NT2/D1 (cell line): Measurements from ENCODE around the gene CD96.

ENCODE experiments used
- DNase-seq: peaks from one replicate; pipeline ENCODE4 v3.0.0-alpha.2; 2011; ENCODE audit warnings: low read depth, low spot score
- H3K27me3 ChIP-seq: 2 replicates; pipeline ENCODE4 v1.6.0; 2011; ENCODE audit warnings: mild to moderate bottlenecking; ENCODE audit not compliant: insufficient read length, insufficient read depth
- H3K36me3 ChIP-seq: 2 replicates; pipeline ENCODE4 v1.6.1; 2011; ENCODE audit warnings: mild to moderate bottlenecking, low read length, mixed read lengths; ENCODE audit not compliant: insufficient read depth, insufficient read length
- H3K4me1 ChIP-seq: 2 replicates; pipeline ENCODE4 v1.5.1; 2011; ENCODE audit not compliant: insufficient read depth, insufficient read length
- H3K4me3 ChIP-seq: 2 replicates; pipeline ENCODE4 v1.5.1; 2011; ENCODE audit warnings: low read depth; ENCODE audit not compliant: insufficient read length
- H3K9ac ChIP-seq: 2 replicates; pipeline ENCODE4 v1.6.0; 2011; ENCODE audit warnings: low read depth; ENCODE audit not compliant: insufficient read length
- H3K9me3 ChIP-seq: 2 replicates; pipeline ENCODE4 v1.5.1; 2011; ENCODE audit warnings: mild to moderate bottlenecking, low read length; ENCODE audit not compliant: insufficient read depth
- SUZ12 ChIP-seq: IDR thresholded peaks from 2 replicates; pipeline ENCODE4 v1.6.1; 2011; ENCODE audit not compliant: insufficient read length, insufficient read depth; ENCODE audit errors: extremely low read depth
- YY1 ChIP-seq: IDR thresholded peaks from 2 replicates; pipeline ENCODE4 v1.6.1; 2011; ENCODE audit not compliant: insufficient read length, insufficient read depth
- ZNF274 ChIP-seq: IDR thresholded peaks from 2 replicates; pipeline ENCODE4 v1.6.1; 2011; ENCODE audit warnings: mild to moderate bottlenecking, low read depth, low read length

The CD96 gene

DNA sequence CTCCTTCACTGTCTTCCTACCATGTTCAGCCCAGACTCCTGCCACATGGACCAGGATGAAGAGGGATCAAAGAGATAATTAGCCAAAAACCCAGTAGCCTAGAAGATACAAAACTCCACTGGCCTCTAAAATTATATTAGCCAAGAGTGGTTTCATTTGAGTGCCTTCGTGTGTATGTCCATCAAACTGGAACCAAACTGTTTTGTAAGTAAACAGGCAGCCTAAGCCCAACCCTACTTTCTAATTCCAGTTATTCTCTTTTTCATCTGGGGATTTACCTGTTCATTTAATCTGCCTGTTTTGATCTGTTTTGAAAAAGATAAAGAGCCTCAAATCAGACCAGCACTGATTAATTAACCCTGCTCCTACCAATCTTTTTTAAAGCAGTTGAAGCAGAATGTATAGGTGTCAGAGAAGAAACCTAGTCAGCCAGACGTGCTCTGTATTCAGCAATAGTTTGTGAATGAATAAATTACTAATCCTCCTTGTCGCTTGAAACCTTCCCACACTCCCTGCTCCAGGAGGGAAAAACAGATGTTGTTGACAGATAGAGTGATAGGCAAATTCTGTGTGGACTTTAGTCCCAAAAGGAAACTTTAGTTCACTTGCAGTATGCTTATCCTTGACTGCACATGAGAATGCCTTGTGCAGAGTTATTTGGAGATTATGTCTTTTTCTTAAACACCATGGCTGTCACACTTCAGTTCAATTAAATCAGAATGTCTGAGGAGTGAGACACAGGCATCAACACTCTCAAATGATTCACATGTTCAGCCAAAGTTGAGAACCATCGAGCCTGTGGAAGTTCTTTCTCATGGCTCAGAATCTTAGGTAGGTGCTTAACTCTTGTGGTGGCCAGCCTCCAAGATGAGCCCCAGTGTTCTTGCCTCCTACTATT lies 108.6 kb downstream of the CD96 start:
- Histone ChIP-seq H3K4me3 (no peak overlapping the region), H3K9me3 (no peaks in the 10 kb centered on the region), H3K36me3 (no peaks in the 10 kb centered on the region), H3K4me1 (no peaks in the 10 kb centered on the region), H3K9ac (no peak overlapping the region), H3K27me3 (no peaks in the 10 kb centered on the region)
- DNase-seq = no peak
- TF ChIP-seq YY1 (no peak), ZNF274 (no peak), SUZ12 (no peak)

DNA sequence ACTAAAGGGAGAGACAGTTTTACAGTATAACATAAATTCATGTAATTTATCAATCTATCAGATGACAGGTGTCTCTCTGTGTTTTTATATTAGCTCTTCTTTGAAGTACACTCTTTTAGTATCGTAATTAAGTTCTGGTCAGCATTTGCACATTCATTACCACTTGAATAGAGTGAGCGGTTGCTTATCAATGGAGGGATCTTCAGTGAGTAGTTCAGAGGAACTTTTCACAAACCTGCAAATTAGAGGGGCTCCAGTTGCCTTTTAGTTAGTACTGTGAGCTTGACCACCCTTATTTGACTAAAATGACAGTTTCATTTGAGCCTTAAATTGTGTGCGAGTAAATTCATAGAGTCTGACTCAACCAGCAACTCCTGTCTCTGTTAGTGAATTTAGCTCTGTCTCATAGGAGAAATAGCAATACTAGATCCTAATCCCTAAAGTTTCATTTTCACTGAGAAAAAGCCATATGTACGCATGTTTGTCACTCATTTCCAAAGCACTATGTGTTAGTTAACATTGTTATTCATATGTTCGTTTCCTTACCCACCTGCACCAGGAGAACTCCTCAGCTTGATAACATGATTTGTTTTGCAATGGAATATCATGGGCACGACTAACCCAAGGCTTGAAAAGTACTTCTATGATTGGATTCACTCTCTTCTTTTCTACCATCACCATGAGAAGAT lies 110.6 kb downstream of the CD96 start:
- DNase-seq = peak; percentile 35
- TF ChIP-seq SUZ12 = no peak
- TF ChIP-seq ZNF274 = no peak
- no peak for TF ChIP-seq YY1

GRCh38 chr3:111653766-111654165 lies 111.8 kb downstream of the CD96 start:
- TF ChIP-seq SUZ12 (no peak), ZNF274 (no peak), YY1 (no peak)
- Histone ChIP-seq H3K4me1 (no peaks in the 10 kb centered on the region), H3K9ac (no peak overlapping the region), H3K9me3 (no peaks in the 10 kb centered on the region), H3K4me3 (no peak overlapping the region), H3K27me3 (no peaks in the 10 kb centered on the region), H3K36me3 (no peaks in the 10 kb centered on the region)
- DNase-seq = no peak

More for the DNA sequence above, 110.6 kb downstream of the CD96 start:
- Histone ChIP-seq H3K36me3 (no peaks in the 10 kb centered on the region), H3K9ac (no peak overlapping the region), H3K9me3 (no peaks in the 10 kb centered on the region), H3K4me3 (no peak overlapping the region), H3K27me3 (no peaks in the 10 kb centered on the region), H3K4me1 (no peaks in the 10 kb centered on the region)

GRCh38 chr3:111662012-111662411 lies 120.0 kb downstream of the CD96 start:
- H3K27me3 ChIP-seq = no peaks in the 10 kb centered on the region
- no peaks in the 10 kb centered on the region for H3K36me3 ChIP-seq
- no peaks in the 10 kb centered on the region for H3K4me1 ChIP-seq
- H3K4me3 ChIP-seq = no peak overlapping the region
- H3K9ac ChIP-seq = no peak overlapping the region
- no peak for DNase-seq
- TF ChIP-seq SUZ12 (no peak), ZNF274 (no peak), YY1 (no peak)
- H3K9me3 ChIP-seq = peaks cover 26% of the 10 kb centered on the region; the same call in 1 of the 2 replicates

DNA sequence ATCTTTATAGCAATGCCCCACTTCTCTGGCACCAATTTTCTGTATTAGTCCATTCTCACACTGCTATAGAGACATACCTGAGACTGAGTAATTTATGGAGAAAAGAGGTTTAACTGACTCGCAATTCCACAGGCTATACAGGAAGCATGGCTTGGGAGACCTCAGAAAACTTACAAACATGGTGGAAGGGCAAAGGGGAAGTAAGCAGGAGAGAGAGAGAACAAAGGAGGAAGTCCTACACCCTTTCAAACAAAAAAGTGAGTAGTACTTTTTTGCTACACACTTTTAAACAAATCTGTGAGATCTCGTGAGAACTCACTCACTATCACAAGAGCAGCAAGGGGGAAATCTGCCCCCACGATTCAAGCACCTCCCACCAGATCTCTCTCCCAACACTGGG lies 120.9 kb downstream of the CD96 start:
- H3K4me3 ChIP-seq = no peak overlapping the region
- no peaks in the 10 kb centered on the region for H3K36me3 ChIP-seq
- peaks cover 26% of the 10 kb centered on the region; the same call in 1 of the 2 replicates for H3K9me3 ChIP-seq
- no peak overlapping the region for H3K9ac ChIP-seq
- H3K27me3 ChIP-seq = no peaks in the 10 kb centered on the region
- no peaks in the 10 kb centered on the region for H3K4me1 ChIP-seq
- no peak for DNase-seq
- TF ChIP-seq YY1 = no peak
- TF ChIP-seq ZNF274 = no peak

- Histone ChIP-seq H3K9ac (no peak overlapping the region), H3K36me3 (no peaks in the 10 kb centered on the region), H3K4me3 (no peak overlapping the region), H3K9me3 (peaks cover 21% of the 10 kb centered on the region; the same call in 1 of the 2 replicates), H3K27me3 (no peaks in the 10 kb centered on the region), H3K4me1 (no peaks in the 10 kb centered on the region)
- TF ChIP-seq YY1 = no peak
- TF ChIP-seq SUZ12 = no peak
- no peak for TF ChIP-seq ZNF274
- DNase-seq = no peak
These were observed 124.2 kb downstream of the CD96 start for GRCh38 chr3:111666041-111666735.

- H3K9ac ChIP-seq = no peak overlapping the region
- TF ChIP-seq YY1 = no peak
- no peak for TF ChIP-seq SUZ12
- no peak for TF ChIP-seq ZNF274
- no peaks in the 10 kb centered on the region for H3K4me1 ChIP-seq
- DNase-seq = no peak
- no peak overlapping the region for H3K4me3 ChIP-seq
- peaks cover 1% of the 10 kb centered on the region for H3K27me3 ChIP-seq
- no peaks in the 10 kb centered on the region for H3K36me3 ChIP-seq
- peaks cover 12% of the 10 kb centered on the region; the same call in 1 of the 2 replicates for H3K9me3 ChIP-seq
These were observed 125.2 kb downstream of the CD96 start for GRCh38 chr3:111667170-111667569.
